Activated CD8-positive, alpha-beta T cell treated with anti-CD3 and anti-CD28 coated beads for 36 hours (primary cell): ENCODE data around the gene CA5A. TPM values are rescaled to one million over a fixed set of nuclear protein-coding genes. Genes with fewer than 3 reads are reported as not detected.
"Not testable (repeated sequence)": the region's sequence is repeated elsewhere in the genome, so short reads cannot be mapped to it uniquely, and the experiment has no call there.

Source experiments
- ATAC-seq: fragments of 200-7000 bp; cut with Tn5 transposase; one replicate; pipeline ENCODE4 v1.10.0; 2021; ENCODE audit warnings: mild to moderate bottlenecking, moderate library complexity
- CTCF ChIA-PET: fragments of 350-600 bp; sonication (Branson Sonifier 250); formaldehyde crosslinking; loops from one replicate; lab custom pipeline; 2021; ENCODE audit warnings: antibody characterized with exemption; lab: Charles Lee
- POLR2A ChIA-PET: fragments of 350-600 bp; sonication (Branson Sonifier 250); formaldehyde crosslinking; loops from one replicate; lab custom pipeline; 2021; ENCODE audit warnings: antibody characterized with exemption; lab: Charles Lee
- DNase-seq: peaks from one replicate; pipeline ENCODE4 v3.0.0-alpha.2; 2020
- H3K27ac Mint-ChIP-seq: one replicate; pipeline ENCODE4 v1.8.0; 2021; ENCODE audit warnings: mild to moderate bottlenecking, mixed read lengths
- H3K27me3 Mint-ChIP-seq: one replicate; pipeline ENCODE4 v1.8.0; 2021; ENCODE audit warnings: mixed read lengths
- H3K36me3 Mint-ChIP-seq: one replicate; pipeline ENCODE4 v1.8.0; 2021; ENCODE audit warnings: low read depth, mixed read lengths
- H3K4me1 Mint-ChIP-seq: one replicate; pipeline ENCODE4 v1.8.0; 2021; ENCODE audit warnings: low read depth, mixed read lengths
- H3K4me3 Mint-ChIP-seq: one replicate; pipeline ENCODE4 v1.8.0; 2021; ENCODE audit warnings: mild to moderate bottlenecking, moderate library complexity, mixed read lengths
- H3K9me3 Mint-ChIP-seq: one replicate; pipeline ENCODE4 v1.8.0; 2021; ENCODE audit warnings: mixed read lengths
- intact Hi-C: fragments of 100-400 bp; cut with micrococcal nuclease; formaldehyde crosslinking; loops from one replicate; pipeline ENCODE4 v1.10.0; 2022
- total RNA-seq, 2 experiments: library from RNA; stranded (reverse); gene quantifications; one replicate each; pipeline ENCODE4 v1.2.3, GENCODE V29; 2021
- TF ChIP-seq, protein P1 (sequence below): fragments of 200-600 bp; IDR thresholded peaks from one replicate; pipeline ENCODE4 v1.8.0; 2022; ENCODE audit warnings: antibody characterized with exemption, mild to moderate bottlenecking

CA5A gene
- total RNA-seq, 2 experiments from 2014 or later: not detected

DNA sequence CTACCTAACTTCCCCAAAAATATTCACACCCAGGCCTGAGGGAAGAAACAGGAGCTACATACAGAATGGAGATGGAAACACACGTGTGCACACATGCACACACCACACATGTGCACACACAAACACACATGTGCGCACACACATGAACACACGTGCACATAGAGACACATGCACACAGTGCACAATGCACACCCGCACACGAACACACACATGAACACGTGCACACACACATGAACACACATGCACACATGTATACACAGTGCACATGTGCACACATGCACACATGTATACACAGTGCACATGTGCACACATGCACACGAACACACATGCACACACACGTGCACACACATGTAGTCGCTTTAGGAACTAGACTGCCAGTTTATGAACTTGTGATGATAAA is 18.8 kb downstream of the CA5A start:
- intact Hi-C loops: no loop called here
- Mint-ChIP-seq H3K4me3 (no peak overlapping the region), H3K4me1 (no peaks in the 10 kb centered on the region), H3K36me3 (no peaks in the 10 kb centered on the region), H3K27ac (no peak overlapping the region), H3K9me3 (no peaks in the 10 kb centered on the region), H3K27me3 (peaks cover 6% of the 10 kb centered on the region)
- ChIA-PET CTCF (no interaction called here), POLR2A (no interaction called here)
- no peak for DNase-seq
- ATAC-seq: no peak
- TF ChIP-seq, protein P1, sequence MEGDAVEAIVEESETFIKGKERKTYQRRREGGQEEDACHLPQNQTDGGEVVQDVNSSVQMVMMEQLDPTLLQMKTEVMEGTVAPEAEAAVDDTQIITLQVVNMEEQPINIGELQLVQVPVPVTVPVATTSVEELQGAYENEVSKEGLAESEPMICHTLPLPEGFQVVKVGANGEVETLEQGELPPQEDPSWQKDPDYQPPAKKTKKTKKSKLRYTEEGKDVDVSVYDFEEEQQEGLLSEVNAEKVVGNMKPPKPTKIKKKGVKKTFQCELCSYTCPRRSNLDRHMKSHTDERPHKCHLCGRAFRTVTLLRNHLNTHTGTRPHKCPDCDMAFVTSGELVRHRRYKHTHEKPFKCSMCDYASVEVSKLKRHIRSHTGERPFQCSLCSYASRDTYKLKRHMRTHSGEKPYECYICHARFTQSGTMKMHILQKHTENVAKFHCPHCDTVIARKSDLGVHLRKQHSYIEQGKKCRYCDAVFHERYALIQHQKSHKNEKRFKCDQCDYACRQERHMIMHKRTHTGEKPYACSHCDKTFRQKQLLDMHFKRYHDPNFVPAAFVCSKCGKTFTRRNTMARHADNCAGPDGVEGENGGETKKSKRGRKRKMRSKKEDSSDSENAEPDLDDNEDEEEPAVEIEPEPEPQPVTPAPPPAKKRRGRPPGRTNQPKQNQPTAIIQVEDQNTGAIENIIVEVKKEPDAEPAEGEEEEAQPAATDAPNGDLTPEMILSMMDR: no peak

- peaks cover 6% of the 10 kb centered on the region for H3K27me3 Mint-ChIP-seq
- no peak overlapping the region for H3K27ac Mint-ChIP-seq
- no peak for ATAC-seq
- H3K9me3 Mint-ChIP-seq: no peaks in the 10 kb centered on the region
- POLR2A ChIA-PET: interaction anchor here (0.6 to 0.9 kb wide), 3 partner anchors 40 to 568 kb away, joined by 3 read pairs; no protein-coding TSS in a partner anchor
- CTCF ChIA-PET: interaction anchor here (1.1 to 1.7 kb wide), 5 partner anchors 9 to 146 kb away, joined by 3 to 5 read pairs (median 4); no protein-coding TSS in a partner anchor
- TF ChIP-seq, protein P1: no peak
- peaks cover 1% of the 10 kb centered on the region for H3K4me1 Mint-ChIP-seq
- no peak for DNase-seq
- intact Hi-C loops: no loop called here
- H3K36me3 Mint-ChIP-seq: no peaks in the 10 kb centered on the region
- H3K4me3 Mint-ChIP-seq: no peak overlapping the region
Observed at GRCh38 chr16:87914812-87915211, 21.5 kb downstream of the CA5A start.

- DNase-seq, ATAC-seq, H3K27ac Mint-ChIP-seq, H3K36me3 Mint-ChIP-seq, H3K4me3 Mint-ChIP-seq, H3K4me1 Mint-ChIP-seq, H3K9me3 Mint-ChIP-seq, intact Hi-C loops, H3K27me3 Mint-ChIP-seq: not testable (repeated sequence)
- CTCF ChIA-PET: interaction anchor here (1.1 to 1.7 kb wide), 5 partner anchors 9 to 145 kb away, joined by 3 to 5 read pairs (median 4); no protein-coding TSS in a partner anchor
- POLR2A ChIA-PET: interaction anchor here (0.6 to 1.1 kb wide), 3 partner anchors 40 to 568 kb away, joined by 3 read pairs; no protein-coding TSS in a partner anchor
Observed at GRCh38 chr16:87914021-87914725, 22.2 kb downstream of the CA5A start.

GRCh38 chr16:87912691-87913090 is 23.6 kb downstream of the CA5A start:
- H3K27me3 Mint-ChIP-seq, H3K4me1 Mint-ChIP-seq, CTCF ChIA-PET, DNase-seq, H3K36me3 Mint-ChIP-seq, POLR2A ChIA-PET, intact Hi-C loops, ATAC-seq, H3K9me3 Mint-ChIP-seq: not testable (repeated sequence)
- peak overlapping the region; percentile 17 for H3K27ac Mint-ChIP-seq
- H3K4me3 Mint-ChIP-seq: peak overlapping the region; percentile 7

DNA sequence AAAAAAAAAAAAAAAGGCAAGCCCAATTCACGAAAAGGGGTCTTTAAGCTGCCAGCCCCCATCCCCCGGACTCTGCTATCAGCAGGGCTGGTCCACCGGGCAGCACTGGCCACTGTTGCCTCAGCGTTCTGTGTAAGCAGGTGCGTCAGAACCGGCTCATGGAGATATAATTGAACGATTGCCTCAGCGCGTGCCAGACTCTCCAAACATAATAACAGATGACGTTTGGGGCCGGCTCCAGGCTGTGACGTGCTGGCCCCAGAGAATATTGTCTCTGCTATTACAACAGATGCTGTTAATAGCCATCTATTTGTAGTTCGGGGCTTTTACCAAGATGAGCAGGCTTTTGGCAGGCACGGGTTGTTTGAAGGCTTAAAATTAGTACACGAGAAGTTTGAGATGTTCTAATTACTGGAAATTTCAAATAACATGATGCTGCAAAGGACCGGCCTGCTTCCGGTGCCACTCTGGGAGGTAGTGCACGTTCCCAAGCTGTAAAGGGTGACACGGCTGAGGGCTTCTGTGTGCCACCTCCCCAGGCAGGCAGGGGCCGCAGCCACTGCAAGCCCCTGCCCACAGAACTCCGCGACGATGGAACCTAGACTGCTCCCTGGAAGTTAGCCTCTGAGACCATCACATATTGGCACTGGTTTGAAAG is 25.1 kb downstream of the CA5A start:
- H3K27ac Mint-ChIP-seq, H3K27me3 Mint-ChIP-seq, H3K4me3 Mint-ChIP-seq, ATAC-seq, intact Hi-C loops, H3K9me3 Mint-ChIP-seq, H3K36me3 Mint-ChIP-seq, DNase-seq: not testable (repeated sequence)
- peaks cover 16% of the 10 kb centered on the region for H3K4me1 Mint-ChIP-seq
- CTCF ChIA-PET: interaction anchor here (2.4 kb wide), 1 partner anchor 40 kb away, joined by 10 read pairs; no protein-coding TSS in a partner anchor
- POLR2A ChIA-PET: interaction anchor here (1.9 kb wide), 1 partner anchor 40 kb away, joined by 4 read pairs; no protein-coding TSS in a partner anchor

DNA sequence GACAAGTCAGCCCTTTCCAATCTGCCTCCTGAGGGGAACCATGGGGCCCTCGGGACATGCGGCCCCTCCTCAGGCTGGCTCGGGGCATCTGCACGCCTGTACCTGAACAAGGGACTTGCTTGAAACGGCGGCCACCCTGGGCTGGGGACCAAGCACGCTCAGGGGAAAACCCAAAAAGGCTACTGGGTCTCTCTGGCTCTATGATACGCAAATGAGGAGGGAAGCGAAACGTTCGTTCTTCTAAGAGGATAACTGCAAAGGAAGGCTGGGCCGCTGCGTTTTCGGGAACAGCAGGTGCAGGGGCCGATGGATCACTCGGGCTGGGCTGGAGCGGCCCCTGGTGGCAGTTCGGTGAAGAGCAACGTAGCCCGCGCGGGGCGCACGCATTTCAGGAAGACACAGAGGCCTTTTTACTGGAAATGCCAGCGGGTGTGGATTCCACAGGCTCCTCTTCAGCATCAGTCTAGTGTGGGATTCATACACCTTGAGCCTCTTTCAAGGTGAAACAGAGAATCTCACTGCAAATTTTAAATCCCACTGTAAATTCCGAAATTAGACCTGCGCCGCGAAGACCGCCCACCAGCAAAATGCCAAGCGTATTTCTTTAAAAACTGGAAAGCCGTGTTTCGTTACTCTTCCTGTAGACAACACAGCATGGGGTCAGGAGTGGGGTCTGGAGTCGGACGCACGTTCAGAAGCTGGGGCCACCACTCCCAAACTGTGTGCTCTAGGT is 27.0 kb downstream of the CA5A start:
- Mint-ChIP-seq H3K4me1 (peaks cover 20% of the 10 kb centered on the region), H3K27ac (peak overlapping the region; percentile 35)
- TF ChIP-seq, protein P1: peak; percentile 85
- ChIA-PET CTCF (interaction anchor here (0.7 to 5.3 kb wide), 12 partner anchors 11 to 145 kb away, joined by 3 to 28 read pairs (median 6); no protein-coding TSS in a partner anchor), POLR2A (interaction anchor here (0.7 to 4.7 kb wide), 5 partner anchors 34 to 144 kb away, joined by 3 to 20 read pairs (median 4); no protein-coding TSS in a partner anchor)
- H3K27me3 Mint-ChIP-seq, H3K4me3 Mint-ChIP-seq, H3K9me3 Mint-ChIP-seq, H3K36me3 Mint-ChIP-seq: not testable (repeated sequence)
- peak; percentile 94 for ATAC-seq
- peak; percentile 90 for DNase-seq
- intact Hi-C loops: loop anchor here (2.0 to 5.0 kb wide), 2 partner anchors 37 to 131 kb away; no protein-coding TSS in a partner anchor

- POLR2A ChIA-PET: interaction anchor here (1.3 to 4.7 kb wide), 5 partner anchors 12 to 129 kb away, joined by 3 to 20 read pairs (median 5); no protein-coding TSS in a partner anchor
- intact Hi-C loops: loop anchor here (2.0 to 5.0 kb wide), 2 partner anchors 36 to 129 kb away; no protein-coding TSS in a partner anchor
Observed at GRCh38 chr16:87908101-87908500, 28.2 kb downstream of the CA5A start.

GRCh38 chr16:87905521-87905920 is 30.8 kb downstream of the CA5A start:
- intact Hi-C loops: loop anchor here (5.0 kb wide), 1 partner anchor 33 kb away; no protein-coding TSS in a partner anchor
- not testable (repeated sequence) for H3K27me3 Mint-ChIP-seq, H3K9me3 Mint-ChIP-seq, H3K4me3 Mint-ChIP-seq, H3K27ac Mint-ChIP-seq, DNase-seq, H3K36me3 Mint-ChIP-seq, ATAC-seq
- H3K4me1 Mint-ChIP-seq: peaks cover 35% of the 10 kb centered on the region
- CTCF ChIA-PET: interaction anchor here (1.2 to 5.3 kb wide), 7 partner anchors 9 to 129 kb away, joined by 3 to 28 read pairs (median 8); no protein-coding TSS in a partner anchor
- POLR2A ChIA-PET: interaction anchor here (1.1 to 4.7 kb wide), 2 partner anchors 30 to 34 kb away, joined by 5 to 20 read pairs; no protein-coding TSS in a partner anchor

More at GRCh38 chr16:87908101-87908500, 28.2 kb downstream of the CA5A start:
- not testable (repeated sequence) for ATAC-seq, H3K9me3 Mint-ChIP-seq, H3K36me3 Mint-ChIP-seq, H3K4me3 Mint-ChIP-seq, DNase-seq, H3K27ac Mint-ChIP-seq, H3K27me3 Mint-ChIP-seq
- CTCF ChIA-PET: interaction anchor here (1.4 to 5.3 kb wide), 7 partner anchors 9 to 129 kb away, joined by 5 to 28 read pairs (median 10); no protein-coding TSS in a partner anchor
- peaks cover 29% of the 10 kb centered on the region for H3K4me1 Mint-ChIP-seq
